GM21447 (cell line): Measurements from ENCODE around the gene ABRAXAS1.
"Not testable (repeated sequence)": the region's sequence is repeated elsewhere in the genome, so short reads cannot be mapped to it uniquely, and the experiment has no call there.

Source experiments
- ATAC-seq: cut with Tn5 transposase; IDR thresholded peaks from one replicate; pipeline ENCODE4 v1.9.1; 2021; ENCODE audit not compliant: unreplicated experiment

Gene ABRAXAS1

GRCh38 chr4:83484500-83485461 lies at the start of gene ABRAXAS1:
Gene ABRAXAS1 (minus strand): TSS chr4:83485100. CDS start chr4:83485072, 28 bp downstream.
- ATAC-seq, result peak; percentile 94

GRCh38 chr4:83527671-83528070 lies 42.8 kb upstream of the ABRAXAS1 start:
- no peak for ATAC-seq

- no peak for ATAC-seq
Observed at GRCh38 chr4:83522239-83522638, 37.3 kb upstream of the ABRAXAS1 start.

GRCh38 chr4:83516042-83516772 lies 31.3 kb upstream of the ABRAXAS1 start:
- ATAC-seq, result no peak

- no peak for ATAC-seq
Observed at GRCh38 chr4:83510442-83510841, 25.5 kb upstream of the ABRAXAS1 start.

GRCh38 chr4:83509156-83509585 lies 24.3 kb upstream of the ABRAXAS1 start:
- not testable (repeated sequence) for ATAC-seq

GRCh38 chr4:83504996-83505395 lies 20.1 kb upstream of the ABRAXAS1 start:
- ATAC-seq, result no peak

GRCh38 chr4:83504503-83504902 lies 19.6 kb upstream of the ABRAXAS1 start:
- no peak for ATAC-seq

- no peak for ATAC-seq
Observed at GRCh38 chr4:83503974-83504373, 19.1 kb upstream of the ABRAXAS1 start.

- not testable (repeated sequence) for ATAC-seq
Observed at GRCh38 chr4:83501671-83502070, 16.8 kb upstream of the ABRAXAS1 start.

- ATAC-seq, result no peak
Observed at GRCh38 chr4:83498187-83498586, 13.3 kb upstream of the ABRAXAS1 start.

- ATAC-seq, result not testable (repeated sequence)
Observed at GRCh38 chr4:83496085-83496917, 11.4 kb upstream of the ABRAXAS1 start.

- peak; percentile 78 for ATAC-seq
Observed at GRCh38 chr4:83490876-83491450, 6.1 kb upstream of the ABRAXAS1 start.

GRCh38 chr4:83489711-83490326 lies 4.9 kb upstream of the ABRAXAS1 start:
- no peak for ATAC-seq

- no peak for ATAC-seq
Observed at GRCh38 chr4:83486457-83487129, 1.7 kb upstream of the ABRAXAS1 start.

- no peak for ATAC-seq
Observed at GRCh38 chr4:83473966-83474365, 10.9 kb downstream of the ABRAXAS1 start.

- ATAC-seq, result no peak
Observed at GRCh38 chr4:83473423-83473822, 11.5 kb downstream of the ABRAXAS1 start.

GRCh38 chr4:83456184-83456501 lies 28.8 kb downstream of the ABRAXAS1 start:
- ATAC-seq, result no peak

- peak; percentile 92 for ATAC-seq
Observed at GRCh38 chr4:83455281-83456183, 29.4 kb downstream of the ABRAXAS1 start, which contains the start of the genes HELQ and MRPS18C. Gene HELQ (minus strand): TSS chr4:83455823. CDS start chr4:83455693, 130 bp downstream. Gene MRPS18C (plus strand): TSS chr4:83456058. CDS start chr4:83456078, 20 bp downstream.
